Frontal cortex (tissue), 4 donors: ENCODE data around the gene ACY1. TPM values are rescaled to one million over a fixed set of nuclear protein-coding genes. Genes with fewer than 3 reads are reported as not detected.
"Not testable (repeated sequence)": the region's sequence is repeated elsewhere in the genome, so short reads cannot be mapped to it uniquely, and the experiment has no call there.

Experiments used
- DNase-seq, 2 donors: peaks; one replicate each; pipeline ENCODE4 v3.0.0; 2012; ENCODE audit warnings: low spot score in 2 of 2
- FAIRE-seq: peaks from 2 replicates; lab custom pipeline; 2012; peaks lifted over from hg19 to GRCh38; lab: Jason Lieb, UNC
- total RNA-seq: library from RNA; depleted of rRNA; stranded (reverse); fragments of >200 nt; gene quantifications from one replicate; pipeline ENCODE4 v1.2.3, GENCODE V29; 2014
- donor health status: control.
- donor health status: control.
- donor health status: control.

Gene ACY1
- total RNA-seq, 1 donor from 2014 or later: 3.3 TPM

- FAIRE-seq (no peak), DNase-seq (no peak)
Measured at GRCh38 chr3:51977446-51978142, 5.7 kb upstream of the ACY1 start.

- FAIRE-seq: no peak
- no peak for DNase-seq
Measured at GRCh38 chr3:51978143-51978502, 5.2 kb upstream of the ACY1 start.

- no peak for DNase-seq
- no peak for FAIRE-seq
Measured at GRCh38 chr3:51980253-51980652, 3.1 kb upstream of the ACY1 start.

GRCh38 chr3:51982352-51982837, 940 bp upstream of the ACY1 start:
- DNase-seq (peak in 1 of 2 donors; percentile 61), FAIRE-seq (no peak)

- FAIRE-seq (no peak), DNase-seq (no peak)
Measured at GRCh38 chr3:51983578-51984268, 388 bp downstream of the ACY1 start.

- DNase-seq (no peak), FAIRE-seq (no peak)
Measured at GRCh38 chr3:51984269-51984647, 923 bp downstream of the ACY1 start.

GRCh38 chr3:51985063-51985462, 1.7 kb downstream of the ACY1 start:
- no peak for FAIRE-seq
- no peak for DNase-seq

- no peak for FAIRE-seq
- no peak for DNase-seq
Measured at GRCh38 chr3:51986010-51986947, 2.9 kb downstream of the ACY1 start.

GRCh38 chr3:51987568-51987967, 4.2 kb downstream of the ACY1 start:
- no peak for FAIRE-seq
- DNase-seq: no peak

- FAIRE-seq (no peak), DNase-seq (no peak)
Measured at GRCh38 chr3:51988286-51989146, 5.2 kb downstream of the ACY1 start.

GRCh38 chr3:51990501-51990971, 7.2 kb downstream of the ACY1 start:
- FAIRE-seq, DNase-seq: not testable (repeated sequence)

GRCh38 chr3:51992017-51992682, 8.8 kb downstream of the ACY1 start:
- DNase-seq: no peak
- FAIRE-seq: no peak

- not testable (repeated sequence) for DNase-seq, FAIRE-seq
Measured at GRCh38 chr3:51993657-51994056, 10.3 kb downstream of the ACY1 start.

- DNase-seq: no peak
- no peak for FAIRE-seq
Measured at GRCh38 chr3:51994530-51994929, 11.2 kb downstream of the ACY1 start.

GRCh38 chr3:51995346-51996163, 12.2 kb downstream of the ACY1 start, which contains the start of gene RPL29:
RPL29 (minus strand) TSS chr3:51995895; CDS start chr3:51995461, 434 bp downstream.
- DNase-seq (peak; percentile 86 to 93), FAIRE-seq (no peak)

- no peak for DNase-seq
- no peak for FAIRE-seq
Measured at GRCh38 chr3:51997172-51997571, 13.8 kb downstream of the ACY1 start.

- FAIRE-seq: no peak
Measured at GRCh38 chr3:51997935-51998596, 14.7 kb downstream of the ACY1 start.

More at GRCh38 chr3:51997935-51998596, 14.7 kb downstream of the ACY1 start:
- no peak for DNase-seq
